Stimulated activated CD8-positive, alpha-beta memory T cell treated with anti-CD3 and anti-CD28 coated beads, Interleukin-7, amount 100 ng/mL, for 4 hours (primary cell): ENCODE data around the gene CTDP1.
"Not testable (repeated sequence)": the region's sequence is repeated elsewhere in the genome, so short reads cannot be mapped to it uniquely, and the experiment has no call there.

Source experiments
- DNase-seq, 2 donors: peaks; one replicate each; pipeline ENCODE4 v3.0.0-alpha.2; 2020; ENCODE audit warnings: low read depth in 2 of 2

Gene CTDP1

DNA sequence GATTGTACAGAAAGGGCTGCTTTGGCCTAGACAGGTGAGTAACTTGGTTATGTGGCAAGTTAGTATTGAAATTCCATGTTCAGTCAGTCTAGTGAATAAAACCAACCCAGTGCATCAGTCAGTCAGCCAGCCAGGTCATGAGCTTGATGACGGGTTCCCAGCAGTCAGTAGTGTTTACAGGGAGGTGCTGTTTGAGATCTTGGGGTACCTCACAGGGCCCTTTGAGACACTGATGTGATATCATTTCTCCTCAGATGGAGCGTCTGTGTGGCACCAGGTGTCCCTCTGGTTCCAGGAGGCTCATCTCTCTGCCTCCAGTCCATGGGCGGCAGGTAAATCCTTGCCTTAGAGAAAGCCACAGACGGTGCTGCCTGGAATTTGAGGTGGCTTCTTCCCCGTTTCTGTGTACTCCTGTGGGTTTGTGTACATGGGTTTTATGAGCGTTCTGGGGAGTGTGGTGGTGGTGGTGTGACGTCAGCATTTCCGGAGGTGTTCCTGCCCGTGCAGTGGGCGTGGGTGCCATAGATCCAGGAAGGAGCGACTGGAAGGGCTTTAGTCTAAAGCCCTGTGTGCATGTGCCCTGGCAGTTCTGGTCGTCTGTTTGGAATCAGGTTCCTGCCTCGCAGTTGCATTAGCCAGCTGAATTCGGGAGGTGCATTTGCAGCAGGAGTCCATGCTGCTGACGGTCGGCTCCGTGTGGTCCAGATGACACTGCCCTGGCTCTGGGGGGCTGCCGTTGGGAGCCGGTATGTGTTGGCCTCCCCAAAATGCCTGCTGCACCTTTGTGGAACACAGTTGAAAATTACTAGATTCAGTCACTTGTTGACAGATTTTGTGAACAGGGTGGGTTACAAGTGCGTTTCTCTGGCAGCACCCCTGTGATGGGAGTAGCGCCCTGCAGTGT lies 2.1 kb downstream of the CTDP1 start:
- DNase-seq = peak; percentile 50 to 58

DNA sequence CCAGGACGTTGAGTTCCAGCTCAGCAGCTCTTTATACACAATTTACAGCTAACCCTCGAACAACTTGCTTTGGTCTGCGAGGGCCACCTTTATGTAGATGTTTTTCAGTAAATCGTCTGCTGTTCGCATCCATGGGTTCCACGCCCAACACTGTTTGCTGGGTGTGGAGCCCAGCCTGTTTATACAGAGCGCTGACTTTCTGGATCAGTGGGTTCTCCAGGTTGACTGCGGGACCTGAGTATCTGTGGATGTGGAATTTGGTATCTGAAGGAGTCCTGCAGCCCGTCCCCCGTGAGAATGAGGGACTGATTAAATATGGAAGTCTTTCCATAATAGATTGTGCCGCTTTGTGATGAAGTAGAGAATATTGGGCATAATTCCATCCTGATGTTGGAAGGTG lies 2.9 kb downstream of the CTDP1 start:
- no peak for DNase-seq

DNA sequence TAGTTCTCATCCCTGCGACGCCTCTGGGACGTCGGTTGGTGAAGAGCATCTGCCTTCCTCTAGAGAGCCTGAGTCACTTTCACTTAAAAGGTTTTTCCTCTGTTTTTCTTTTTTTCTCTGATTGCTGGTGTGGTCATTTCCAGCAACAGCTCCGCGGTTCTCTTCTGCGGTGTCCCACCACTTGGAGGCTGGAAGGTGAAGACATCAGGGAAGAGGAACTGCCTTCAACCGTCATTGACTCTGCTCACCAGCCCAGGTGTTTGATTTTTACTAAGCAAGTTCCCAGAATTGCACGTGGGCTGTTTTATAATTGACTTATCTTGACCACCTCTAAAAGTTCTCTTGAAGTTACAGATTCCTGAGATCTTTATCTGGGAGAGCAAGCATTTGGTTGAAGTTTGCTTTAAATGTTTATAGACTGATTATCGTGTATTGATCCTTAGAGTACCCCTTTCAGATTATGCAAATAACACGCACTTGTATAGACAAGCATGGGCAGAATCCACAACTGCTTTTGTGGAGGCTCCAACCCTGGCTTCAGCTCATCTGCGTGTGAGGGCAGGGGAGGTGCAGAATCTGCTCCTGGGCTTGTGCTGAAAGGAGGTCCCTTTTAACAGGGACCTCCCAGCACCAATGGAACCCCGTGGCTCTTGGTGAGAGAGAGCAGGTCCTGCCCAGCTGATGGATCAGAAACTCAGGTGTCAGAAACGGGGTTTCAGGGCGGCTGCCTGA lies 3.5 kb downstream of the CTDP1 start:
- peak in 1 of 2 donors; percentile 23 for DNase-seq

DNA sequence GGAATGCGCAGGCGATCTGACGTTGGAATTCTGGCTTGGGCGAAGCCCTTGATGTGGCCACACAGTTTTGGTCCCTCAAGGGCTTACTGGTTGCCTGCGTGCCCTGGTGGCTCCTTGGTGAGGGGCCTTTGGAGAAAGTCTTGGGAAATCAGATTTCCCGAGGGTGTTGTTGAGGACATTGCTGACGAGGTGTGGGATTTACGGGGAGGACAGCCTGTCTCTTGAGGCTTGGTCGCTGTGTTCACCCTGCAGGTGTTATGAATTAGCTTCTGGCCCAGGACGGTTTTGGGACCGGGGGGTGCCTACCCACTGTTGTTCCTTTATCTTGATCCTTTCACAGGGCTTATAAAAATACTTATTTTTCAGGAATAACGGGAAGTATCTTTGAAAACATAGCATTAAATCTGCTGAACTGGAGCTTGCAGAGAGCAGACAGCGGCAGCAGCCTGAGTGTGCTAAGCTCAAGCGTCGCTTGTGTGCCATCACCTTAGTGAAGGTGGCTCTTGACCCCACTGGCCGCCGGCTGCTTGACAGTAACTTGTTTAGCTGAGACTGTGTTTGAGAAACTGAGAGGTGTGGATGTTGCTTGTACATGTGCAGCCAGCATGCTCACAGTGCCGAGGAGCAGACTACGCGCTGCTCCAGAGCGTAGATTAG lies 4.2 kb downstream of the CTDP1 start:
- no peak for DNase-seq

DNA sequence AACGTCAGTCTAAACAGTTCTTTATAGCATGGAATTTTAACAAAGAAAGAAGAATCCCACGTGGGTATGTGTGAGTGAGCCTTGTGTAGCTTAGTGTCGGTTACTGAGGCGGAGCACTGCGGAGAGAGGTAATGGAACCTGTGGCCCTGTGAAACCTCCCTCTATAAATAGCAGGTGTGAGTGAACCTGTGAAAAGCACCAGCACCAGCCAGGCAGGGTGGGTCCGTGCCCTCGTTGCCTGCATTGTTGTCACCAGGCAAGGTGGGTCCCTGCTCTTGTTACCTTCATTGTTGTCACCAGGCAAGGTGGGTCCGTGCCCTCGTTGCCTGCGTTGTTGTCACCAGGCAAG lies 4.7 kb downstream of the CTDP1 start:
- DNase-seq = peak; percentile 22 to 28

DNA sequence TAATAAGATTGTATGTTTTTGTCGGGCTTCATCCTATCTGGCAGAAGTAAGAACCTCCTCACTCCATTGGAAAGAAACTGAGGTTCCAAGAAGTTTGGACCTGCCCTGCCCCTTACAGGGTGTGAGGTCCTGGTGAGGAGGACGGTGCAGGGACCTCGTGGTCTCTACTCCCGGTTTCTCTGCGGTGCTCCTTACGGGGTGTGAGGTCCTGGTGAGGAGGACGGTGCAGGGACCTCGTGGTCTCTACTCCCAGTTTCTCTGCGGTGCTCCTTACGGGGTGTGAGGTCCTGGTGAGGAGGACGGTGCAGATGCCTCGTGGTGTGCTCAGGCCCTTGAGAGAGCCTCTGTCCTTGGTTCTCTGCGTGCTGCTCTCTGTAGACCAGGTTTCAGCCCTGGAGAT lies 5.2 kb downstream of the CTDP1 start:
- no peak for DNase-seq

DNA sequence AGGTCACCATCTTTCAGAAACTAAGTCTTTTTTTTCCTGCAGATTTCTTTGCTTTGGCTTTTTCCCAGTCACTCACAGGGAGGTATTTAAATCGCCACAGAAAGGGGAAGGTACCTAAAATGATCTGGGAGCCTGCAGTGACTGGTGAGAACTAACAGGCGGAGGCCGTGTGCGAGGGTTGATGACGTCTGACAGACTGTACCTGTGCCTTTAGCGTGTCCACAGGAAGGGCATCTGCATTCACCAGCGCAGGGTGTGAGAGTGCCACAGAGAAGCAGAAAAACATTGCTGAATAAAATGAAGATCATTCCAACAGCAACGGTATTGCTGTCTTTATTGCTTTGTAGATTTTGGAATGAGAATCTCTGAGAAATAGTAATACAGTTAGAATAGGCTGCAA lies 5.7 kb downstream of the CTDP1 start:
- DNase-seq = no peak

DNA sequence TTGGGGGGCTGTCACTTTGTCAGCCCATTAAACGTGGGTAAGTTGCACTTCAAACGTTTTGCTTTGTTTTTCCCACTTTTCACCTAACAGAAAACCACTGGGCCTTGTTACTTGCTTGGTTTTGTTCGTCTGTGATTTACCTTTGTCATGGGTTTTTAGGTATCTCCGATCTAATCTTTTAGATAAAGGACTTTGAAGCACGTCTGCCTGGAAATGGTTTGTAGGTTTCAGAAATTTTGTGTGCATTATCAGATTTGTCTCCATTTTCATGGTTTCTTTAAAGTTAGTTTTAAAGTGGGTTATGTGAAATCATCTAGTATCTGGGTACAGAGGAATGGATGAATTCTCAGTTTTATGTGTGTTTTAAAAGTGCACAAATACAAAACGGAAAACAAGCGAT lies 6.4 kb downstream of the CTDP1 start:
- no peak for DNase-seq

DNA sequence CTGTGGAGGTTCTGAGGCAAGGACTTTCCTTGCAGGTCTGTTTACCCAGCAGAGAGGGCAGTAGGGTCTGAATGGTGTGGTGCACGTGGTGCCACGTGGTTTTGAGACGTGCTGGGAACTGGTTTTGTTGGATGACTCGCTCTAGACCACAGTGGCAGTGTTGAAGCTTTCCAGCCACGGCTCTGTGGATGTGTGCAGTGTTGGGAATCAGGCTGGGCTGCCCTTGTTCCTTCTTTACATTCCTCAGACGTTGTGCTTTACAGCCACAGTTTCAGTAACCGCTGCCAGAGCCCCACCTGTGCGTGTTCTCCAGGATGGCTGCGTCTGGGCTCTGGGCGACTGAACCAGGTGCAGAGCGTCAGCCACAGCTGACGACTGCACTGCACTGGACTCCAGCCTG lies 8.2 kb downstream of the CTDP1 start:
- no peak for DNase-seq

DNA sequence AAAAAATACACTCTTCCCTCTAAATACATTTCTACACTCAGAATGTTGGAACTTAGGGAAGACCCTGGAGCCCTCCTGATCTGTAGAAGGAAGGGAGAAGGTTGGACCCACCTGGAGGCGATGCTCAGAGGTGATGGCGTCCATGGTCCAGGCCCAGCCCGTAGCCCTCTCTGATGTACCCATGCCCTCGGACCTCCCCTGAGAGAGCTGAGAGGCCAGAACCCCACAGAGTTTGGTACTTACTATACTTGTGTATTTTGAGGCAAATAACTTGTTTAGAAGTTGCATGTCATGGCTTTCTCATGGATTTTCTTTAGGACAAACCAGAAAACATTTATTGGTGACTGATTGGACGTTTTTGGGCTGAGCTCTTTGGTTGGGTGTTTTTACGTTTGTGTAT lies 10.5 kb downstream of the CTDP1 start:
- DNase-seq = no peak

DNA sequence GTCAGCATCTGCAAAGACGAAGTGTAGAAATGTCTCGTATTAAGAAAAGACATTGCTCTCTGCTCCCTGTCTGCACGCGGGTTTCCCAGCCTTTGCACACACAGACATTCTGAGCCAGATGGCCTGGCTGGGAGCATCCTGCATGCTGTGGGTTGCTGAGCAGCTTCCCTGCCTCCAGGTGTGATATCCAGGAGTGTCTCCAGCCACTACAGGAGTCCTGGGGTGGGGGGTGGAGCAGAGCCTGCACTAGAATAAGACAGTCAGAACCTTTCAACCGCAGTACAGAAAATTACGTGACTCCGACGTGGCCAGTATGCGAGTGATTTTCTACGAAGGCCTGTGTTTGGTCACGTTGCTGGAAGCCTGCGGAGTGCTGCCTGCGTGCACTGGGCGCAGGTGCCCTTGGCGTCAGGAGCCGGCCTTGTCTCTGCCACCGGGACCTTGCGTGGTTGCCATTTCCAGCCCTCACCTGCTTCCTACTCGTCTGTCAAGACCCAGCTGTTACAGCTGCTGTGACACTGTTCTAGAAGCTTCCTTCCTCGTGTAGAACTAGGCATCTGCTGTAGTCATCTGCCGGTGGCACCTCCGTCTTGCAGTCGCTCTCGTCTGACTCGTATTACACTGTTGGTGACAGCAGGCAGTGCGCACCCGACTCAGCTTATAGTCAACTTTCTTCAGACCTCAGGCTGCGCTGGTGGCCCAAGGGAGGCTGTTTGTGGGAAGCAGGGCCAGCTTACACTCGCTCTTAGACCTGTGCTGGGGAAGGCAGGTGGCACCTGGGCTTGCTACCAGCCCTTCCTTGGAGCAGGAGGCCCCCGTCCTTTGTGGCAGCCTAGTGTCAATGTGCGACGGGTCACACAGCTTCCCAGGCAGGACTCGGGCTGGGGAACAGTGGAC lies 11.2 kb downstream of the CTDP1 start:
- DNase-seq = no peak

DNA sequence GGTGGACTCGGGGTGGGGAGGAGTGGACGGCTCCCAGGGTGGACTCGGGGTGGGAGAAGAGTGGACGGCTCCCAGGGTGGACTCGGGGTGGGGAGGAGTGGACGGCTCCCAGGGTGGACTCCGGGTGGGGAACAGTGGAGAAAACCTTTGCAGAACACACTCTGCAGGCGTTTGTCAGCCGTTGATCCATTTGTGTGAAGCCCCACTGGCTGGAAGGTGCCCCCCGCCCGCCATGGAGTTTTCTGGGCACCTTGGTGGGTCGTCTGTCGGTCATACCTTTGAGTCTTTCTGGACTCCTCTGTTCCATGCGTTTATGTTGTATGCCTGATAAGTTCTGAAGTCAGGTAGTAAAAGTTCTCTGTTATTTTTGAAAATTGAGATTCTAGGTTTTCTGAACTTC lies 12.5 kb downstream of the CTDP1 start:
- DNase-seq = no peak

DNA sequence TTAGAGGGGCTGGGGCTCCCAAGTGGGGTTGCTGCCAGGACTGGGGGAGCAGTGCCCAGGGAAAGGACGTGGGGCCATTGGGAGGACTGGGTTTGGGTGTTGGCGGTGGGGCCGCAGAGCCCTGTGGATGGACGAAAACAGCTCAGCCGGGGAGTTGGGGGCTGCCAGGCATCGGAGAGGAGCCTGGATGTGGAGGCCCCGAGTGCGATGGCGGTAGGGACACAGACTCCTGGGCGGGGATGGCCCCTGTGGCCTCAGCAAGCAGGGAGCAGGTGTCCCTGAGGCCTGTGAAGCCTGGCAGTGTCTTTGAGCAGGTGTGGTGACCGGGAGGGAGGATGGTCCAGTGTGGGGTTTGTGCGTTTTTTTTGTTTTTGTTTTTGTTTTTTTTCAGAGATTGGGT lies 13.3 kb downstream of the CTDP1 start:
- no peak for DNase-seq

DNA sequence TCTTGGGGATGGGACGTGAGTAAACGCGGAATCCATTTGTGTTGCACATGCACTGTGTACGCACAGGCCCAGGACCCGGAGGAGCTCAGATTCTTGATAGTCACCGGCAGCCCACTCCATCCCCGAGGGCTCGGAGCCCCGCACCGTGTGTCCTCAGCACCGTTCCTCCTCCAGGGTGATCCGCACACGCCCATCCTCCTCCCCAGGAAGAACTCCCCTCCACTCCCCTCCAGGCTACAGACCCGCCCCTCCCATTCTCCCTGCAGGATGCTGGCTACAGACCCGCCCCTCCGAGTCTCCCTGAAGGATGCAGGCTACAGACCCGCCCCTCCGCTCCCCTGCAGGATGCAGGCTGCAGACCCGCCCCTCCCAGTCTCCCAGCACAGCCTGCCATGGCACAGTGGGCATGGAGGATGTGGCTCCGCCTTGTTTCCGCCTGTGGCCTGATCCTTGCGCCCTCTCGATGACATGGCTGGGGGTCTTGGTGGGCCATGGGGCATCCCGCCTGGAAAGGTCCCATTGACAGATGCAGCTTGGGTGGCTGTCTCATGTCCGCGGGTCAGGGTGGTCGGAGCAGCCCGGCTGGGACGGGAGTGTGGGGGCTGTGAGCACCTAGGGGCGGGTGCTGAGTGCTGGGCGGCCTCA lies 14.1 kb downstream of the CTDP1 start:
- no peak for DNase-seq

DNA sequence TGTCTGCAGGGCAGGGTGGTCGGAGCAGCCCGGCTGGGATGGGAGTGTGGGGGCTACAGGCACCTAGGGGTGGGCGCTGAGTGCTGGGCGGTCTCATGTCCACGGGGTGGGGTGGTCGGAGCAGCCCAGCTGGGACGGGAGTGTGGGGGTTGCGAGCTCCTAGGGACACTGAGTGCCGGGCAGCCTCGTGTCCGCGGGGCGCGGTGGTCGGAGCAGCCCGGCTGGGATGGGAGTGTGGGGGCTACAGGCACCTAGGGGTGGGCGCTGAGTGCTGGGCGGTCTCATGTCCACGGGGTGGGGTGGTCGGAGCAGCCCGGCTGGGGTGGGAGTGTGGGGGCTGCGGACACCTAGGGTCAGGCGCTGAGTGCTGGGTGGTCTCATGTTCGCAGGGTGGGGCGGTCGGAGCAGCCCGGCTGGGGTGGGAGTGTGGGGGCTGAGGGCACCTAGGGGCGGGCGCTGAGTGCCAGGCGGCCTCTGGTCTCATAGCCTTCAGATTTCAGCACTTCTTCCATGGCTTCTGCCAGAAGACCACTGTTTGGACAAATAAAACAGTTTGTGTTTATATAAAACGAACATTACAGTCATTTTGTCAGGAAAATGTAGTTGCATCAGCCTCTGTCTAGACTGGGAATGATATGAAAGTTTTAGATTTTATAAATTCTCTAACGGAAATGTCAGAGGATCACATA lies 14.7 kb downstream of the CTDP1 start:
- not testable (repeated sequence) for DNase-seq

DNA sequence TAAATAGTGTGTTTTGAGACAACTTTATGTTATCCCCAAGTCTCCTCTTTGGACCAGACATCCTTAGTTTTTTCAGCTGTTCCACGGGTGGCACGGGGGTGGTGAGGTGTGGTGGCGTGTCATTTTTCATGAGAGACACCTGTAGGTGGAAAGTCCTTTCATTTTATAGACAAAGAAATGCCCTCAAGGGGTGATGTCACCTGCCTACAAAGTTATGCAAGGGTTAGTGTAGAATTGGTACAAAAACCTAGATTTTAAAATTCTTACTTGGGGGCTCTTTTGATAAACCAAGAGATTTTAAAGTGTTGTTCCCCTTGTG lies 15.3 kb downstream of the CTDP1 start:
- DNase-seq = no peak

DNA sequence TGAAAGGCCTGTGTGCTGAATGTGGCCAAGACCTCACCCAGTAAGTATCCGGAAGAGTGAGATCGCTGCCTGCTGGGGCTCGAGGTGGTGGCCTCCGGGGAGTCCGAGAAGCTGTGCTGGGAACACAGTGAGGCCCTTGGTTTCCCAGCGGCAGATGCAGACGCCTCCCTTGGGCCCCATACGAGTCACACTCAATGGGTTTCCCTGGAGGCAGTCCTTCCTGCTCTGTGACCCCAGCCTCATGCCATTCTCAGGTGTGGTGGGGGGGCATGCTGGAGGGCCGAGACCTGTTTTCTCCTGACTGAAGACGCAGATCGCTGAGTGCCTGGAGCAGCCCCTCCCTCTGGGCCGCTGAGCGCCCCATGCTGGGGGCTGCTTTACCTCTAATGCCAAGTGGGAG lies 15.7 kb downstream of the CTDP1 start:
- DNase-seq = no peak

DNA sequence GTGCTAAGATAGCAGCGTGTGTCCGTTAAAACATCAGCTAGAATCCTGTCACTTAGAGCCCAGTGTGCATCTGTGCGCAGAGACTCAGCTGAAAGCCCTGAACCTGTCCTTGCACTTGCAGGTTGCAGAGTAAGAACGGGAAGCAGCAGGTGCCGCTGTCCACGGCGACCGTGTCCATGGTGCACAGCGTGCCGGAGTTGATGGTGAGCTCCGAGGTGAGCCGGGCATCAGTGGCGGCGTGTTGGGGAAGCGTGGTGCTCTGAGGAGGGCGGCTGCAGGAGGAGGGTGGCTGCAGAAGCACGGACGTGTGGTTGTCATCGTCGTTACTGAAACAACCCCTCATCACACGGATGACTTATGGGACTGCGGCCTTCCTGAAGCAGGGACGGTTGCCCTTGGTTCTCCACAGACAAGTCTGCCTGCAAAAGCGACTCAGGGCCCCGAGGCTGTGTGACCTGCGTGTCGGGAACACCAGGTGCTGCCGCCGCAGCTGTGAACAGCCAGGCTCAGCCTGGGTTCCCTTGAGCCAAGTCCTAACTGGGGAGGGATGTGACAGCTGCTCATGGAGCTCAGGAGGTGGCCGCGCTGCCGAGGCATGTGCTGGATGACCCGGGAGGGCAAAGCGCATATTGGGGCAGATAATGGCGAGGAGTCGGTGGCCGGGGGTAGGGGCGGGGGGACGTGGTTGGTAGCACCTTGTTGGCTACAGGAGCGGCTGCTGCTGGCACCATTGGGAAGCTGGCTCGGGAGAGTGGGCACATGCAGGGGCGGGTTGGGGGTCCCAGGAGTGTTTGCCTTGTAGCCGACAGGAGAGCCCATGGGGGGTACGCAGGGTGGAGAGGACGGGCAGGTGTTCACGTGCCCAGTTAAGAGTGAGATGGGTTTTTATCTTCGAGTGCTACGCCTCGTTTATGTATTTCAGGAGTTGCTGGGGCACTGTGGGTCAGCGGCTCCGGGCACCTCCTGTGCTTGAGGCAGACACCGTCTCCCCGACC lies 16.6 kb downstream of the CTDP1 start:
- no peak for DNase-seq

DNA sequence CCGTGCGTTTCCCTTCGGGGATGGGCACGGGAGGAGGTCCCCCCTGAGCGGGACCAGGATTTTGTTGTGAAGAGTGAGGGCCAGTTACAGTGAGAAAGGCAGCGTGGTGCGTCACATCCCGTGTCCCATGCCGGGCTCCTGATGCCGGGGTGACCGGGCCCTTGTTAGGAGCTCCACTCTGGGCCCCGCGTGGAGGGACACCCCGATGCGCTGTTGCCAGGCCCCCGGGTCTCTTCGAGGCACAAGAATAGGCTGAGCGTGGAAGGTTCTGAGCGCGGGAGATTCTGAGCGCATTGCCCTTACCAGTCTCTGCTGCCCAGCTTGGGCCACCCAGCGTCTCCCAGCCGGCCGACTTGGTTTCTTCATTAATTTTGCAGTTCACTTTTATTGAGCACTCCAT lies 17.6 kb downstream of the CTDP1 start:
- DNase-seq = no peak

DNA sequence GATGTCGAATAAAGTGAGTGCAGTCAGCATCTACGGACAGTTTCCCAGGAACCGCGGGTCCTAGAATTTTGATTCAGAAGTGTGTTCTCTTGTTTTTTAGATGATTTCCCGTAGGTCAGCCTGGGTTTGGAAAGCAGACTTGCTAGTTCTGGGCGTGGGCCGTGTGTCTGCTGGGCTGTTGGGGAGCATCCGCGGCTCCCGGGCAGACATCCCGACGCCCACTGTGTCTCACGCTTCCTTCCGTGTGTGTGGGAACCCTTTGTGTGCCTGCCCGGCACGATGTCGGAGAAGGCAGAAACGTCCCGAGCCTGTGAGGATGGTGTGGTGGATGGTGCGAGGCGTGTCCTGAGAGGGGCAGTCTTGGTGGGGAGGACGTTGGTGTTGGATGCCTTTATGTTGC lies 18.4 kb downstream of the CTDP1 start:
- no peak for DNase-seq
